GM21528 (cell line): ENCODE data around the gene ZBTB34.

Experiments used
- ATAC-seq: cut with Tn5 transposase; IDR thresholded peaks from one replicate; pipeline ENCODE4 v1.9.1; 2021; ENCODE audit warnings: mild to moderate bottlenecking, moderate library complexity; ENCODE audit not compliant: unreplicated experiment, low FRiP score

ZBTB34 gene

DNA sequence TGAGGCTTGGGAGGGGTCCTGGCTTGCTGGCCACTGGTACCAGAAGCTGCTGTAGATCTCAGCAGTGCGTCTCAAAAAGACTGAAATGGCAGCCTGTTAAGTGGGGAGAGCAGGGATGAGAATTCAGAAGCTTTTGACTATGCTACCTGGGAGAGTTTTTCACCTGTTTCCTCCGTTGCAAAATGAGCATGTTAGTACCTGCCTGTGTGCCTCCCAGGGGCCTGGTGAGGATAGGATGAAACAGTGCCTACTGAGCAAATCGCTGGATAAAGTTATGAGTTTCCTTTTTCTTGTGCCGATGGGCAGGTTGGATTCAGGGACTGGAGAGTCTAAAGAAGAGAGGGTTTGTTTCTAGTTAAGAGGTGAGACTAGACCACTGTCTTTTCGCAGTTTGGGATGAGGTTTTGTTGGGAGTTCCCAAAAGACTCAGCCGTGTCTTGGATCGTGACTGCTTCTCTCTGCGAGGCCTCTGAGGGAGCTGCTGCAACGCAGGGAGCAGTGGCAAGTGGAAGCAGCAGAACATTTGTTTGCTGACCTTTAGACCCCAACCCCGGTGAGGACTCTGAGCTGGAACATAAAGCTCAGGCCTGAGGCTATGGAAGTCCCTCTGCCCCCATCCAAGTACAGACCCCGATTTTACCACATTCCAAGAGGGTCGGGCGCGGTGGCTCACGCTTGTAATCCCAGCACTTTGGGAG lies 55.6 kb downstream of the ZBTB34 start:
- ATAC-seq = no peak

DNA sequence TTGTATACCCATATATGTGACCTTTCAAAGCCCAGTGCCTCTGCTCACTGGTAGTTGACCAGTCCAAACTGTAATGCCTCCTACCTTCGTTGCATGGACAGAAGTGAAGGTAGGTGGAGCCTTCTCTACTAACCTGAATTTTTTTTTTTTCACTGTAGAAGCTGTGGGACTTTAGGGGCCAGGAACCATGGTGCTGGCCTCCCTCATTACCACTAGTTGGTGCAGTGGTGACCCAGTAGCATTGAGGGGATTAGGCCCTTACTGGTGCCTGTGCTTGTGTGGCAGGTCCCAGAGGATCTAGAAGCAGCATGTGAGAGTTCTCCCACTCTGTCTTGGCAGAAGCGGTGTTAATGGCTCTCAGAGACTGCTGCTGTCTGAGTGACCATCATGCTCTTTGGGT lies 56.5 kb downstream of the ZBTB34 start:
- no peak for ATAC-seq

DNA sequence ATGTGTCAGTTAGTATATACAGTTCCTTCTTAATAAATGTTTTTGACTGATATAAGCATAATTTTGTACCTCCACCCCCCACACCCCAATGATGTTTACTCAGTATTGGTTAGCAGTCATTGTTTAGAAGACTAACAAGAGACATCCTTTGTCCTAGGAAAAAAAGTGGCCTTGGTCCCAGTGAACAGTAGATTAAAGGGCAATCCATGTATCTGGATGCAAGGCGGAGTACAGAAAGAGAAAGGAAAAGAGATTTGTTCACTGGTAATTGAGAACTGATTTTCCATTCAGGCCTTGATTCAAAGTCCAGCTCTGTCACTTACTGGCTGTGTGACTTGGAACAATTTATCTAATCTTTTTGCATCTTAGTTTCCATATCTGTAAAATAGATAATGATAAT lies 58.8 kb downstream of the ZBTB34 start:
- no peak for ATAC-seq

DNA sequence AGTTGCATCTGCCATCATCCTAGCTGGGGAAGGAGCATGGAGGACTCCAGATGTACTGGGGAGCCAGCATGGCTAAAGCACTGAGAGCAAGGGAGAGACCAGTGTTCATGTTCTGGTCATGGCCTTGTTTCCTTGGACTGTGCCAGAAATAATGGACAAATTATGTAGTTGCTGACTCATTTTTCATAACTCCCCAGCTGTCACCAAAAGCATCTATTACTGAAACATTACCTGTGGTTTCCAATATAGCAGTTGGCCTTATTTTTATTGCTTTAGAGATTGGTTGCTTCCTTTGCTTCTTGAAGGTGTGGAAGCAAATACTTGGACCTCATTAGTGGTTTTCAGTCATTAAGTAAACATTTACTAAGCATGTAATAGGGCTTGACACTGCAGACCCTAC lies 65.4 kb downstream of the ZBTB34 start:
- ATAC-seq = no peak

DNA sequence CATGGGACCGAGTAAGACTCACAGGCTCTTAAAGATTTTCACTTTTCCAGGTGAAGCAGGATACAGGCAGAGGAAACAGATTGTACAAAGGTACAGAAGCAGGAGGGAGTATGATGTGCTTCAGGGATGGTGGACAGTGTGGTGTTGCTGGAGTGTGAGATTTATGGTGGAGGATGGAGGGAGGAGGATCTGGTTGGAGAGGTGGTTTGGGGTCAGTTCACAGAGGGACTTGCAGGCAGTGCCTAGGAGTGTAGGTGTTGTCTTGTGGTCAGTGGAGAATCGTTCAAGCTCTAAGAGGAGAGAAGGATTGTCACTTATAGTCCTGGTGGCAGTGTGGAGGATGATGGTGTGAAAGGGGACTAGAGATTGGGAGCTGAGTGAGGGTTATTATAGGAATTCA lies 65.9 kb downstream of the ZBTB34 start:
- ATAC-seq = no peak

DNA sequence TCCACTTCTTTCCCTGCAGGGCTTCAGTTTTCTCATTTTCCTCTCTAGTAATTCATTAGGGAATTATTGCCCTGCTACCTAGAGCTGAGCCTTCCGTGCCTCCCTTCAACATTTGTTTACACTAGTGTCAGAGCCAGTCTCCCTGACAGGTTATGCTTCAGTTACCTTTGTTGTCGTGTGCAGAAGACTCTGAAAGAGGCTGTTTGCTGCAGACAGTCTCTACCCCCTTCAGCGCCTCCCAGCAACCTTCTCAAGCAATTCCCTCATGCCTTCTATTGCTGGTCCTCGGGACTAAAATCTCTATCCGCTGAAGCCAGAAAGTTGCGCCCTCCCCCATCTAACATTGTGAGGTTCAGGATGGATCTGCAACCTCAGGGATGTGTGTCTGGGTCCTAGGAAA lies 67.0 kb downstream of the ZBTB34 start:
- no peak for ATAC-seq

DNA sequence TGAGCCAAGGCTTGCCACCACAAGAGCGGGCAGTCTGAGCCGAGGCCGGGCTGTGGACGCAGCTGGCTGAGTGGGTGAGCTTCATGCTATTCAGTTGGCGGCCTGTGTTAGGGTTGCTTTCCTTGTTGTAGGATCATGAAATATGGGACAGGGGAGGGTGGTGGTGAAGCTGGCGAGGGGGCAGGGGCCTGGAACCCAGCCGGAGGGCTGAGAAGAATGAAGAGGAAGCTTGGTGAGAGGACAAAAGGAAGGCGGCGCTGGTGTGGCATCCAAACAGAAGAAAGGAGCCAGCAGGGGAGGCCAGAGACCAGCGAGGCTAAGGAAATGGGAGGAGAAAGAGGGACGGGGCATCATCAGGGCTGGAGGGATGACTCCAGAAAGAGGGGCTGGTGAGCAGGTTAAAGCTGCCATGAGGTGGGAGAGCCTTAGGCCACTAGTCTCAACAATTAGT lies 72.5 kb downstream of the ZBTB34 start:
- no peak for ATAC-seq

DNA sequence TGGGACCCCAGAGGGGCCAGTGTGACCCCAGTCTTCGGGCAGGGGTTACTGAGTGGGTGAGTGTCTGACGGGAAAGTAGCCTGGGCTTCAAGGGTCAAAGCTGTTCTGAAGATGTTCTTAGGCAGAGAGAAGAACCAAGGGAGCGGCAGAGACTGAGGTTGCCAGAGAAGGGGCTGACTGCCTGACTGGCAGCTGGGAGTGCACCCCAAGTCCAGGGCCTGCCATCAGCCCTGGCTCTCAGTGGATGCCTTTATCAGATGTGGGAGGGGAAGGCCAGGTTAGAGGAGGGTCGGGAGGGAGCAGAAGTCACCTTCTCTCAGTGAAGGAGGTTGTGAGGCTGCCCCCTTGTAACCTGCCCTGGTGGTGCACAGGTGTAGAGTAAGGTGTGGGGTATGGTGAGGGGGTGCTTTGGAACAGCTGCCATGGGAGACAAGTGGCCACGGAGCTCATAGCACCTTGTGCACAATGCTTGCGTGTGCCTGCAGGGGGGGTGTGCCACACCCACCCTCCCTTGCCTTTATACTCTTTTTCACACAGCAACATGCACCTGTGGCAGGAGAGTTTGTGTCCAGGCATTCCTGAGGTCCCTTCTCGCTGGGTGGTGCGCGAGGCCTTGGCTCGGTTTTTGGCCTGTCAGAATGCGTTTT lies 73.0 kb downstream of the ZBTB34 start:
- no peak for ATAC-seq

DNA sequence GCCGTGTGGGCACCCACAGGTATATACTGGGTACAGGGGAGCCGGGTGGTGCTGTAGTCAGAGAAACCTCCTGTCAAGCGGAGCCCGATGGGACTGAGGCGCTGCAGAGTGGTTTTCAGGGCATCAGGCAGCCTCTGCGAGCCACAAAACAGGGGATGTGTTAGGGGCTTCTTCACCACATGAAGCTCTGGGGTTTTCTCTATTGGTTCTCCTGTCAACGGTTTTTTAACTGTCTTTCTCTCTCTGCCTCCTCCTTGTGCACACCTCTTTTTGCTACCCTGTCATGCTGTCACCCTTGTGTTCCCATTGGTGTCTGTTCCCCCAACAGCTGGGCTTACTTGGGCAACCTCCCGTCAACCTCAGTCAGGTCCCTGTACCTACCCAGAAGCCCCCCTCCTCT lies 74.0 kb downstream of the ZBTB34 start:
- ATAC-seq = no peak
